Upper lobe of left lung (tissue), 6 donors: Measurements from ENCODE around the gene ZNF669. TPM values are rescaled to one million over a fixed set of nuclear protein-coding genes. Genes with fewer than 3 reads are reported as not detected.

Experiments used
- ATAC-seq, 2 donors: fragments of 200-7000 bp; cut with Tn5 transposase; one replicate each; pipeline ENCODE4 v1.9.1; 2022; ENCODE audit warnings: mild to moderate bottlenecking in 2 of 2, moderate library complexity in 2 of 2; ENCODE audit not compliant: low FRiP score in 2 of 2
- DNase-seq, 2 donors: peaks; one replicate each; pipeline ENCODE4 v3.0.0-alpha.2; 2019 to 2020
- H3K27ac ChIP-seq, 4 donors: fragments of 200-600 bp; sonication (generic); one replicate each; pipeline ENCODE4 v1.5.1; 2016 to 2019
- H3K27me3 ChIP-seq, 4 donors: fragments of 200-600 bp; sonication (generic); one replicate each; pipeline ENCODE4 v1.5.1; 2017 to 2019
- H3K36me3 ChIP-seq, 4 donors: fragments of 200-600 bp; sonication (generic); one replicate each; pipeline ENCODE4 v1.5.1; 2016 to 2019
- H3K4me1 ChIP-seq, 4 donors: fragments of 200-600 bp; sonication (generic); one replicate each; pipeline ENCODE4 v1.5.1; 2018 to 2019
- H3K4me3 ChIP-seq, 4 donors: fragments of 200-600 bp; sonication (generic); one replicate each; pipeline ENCODE4 v1.5.1; 2017 to 2019; ENCODE audit warnings: mild to moderate bottlenecking in 2 of 4, moderate library complexity in 1 of 4
- H3K9me3 ChIP-seq, 4 donors: fragments of 200-600 bp; sonication (generic); one replicate each; pipeline ENCODE4 v1.5.1; 2018 to 2019
- EP300 ChIP-seq, 4 donors: sonication (generic); formaldehyde crosslinking; IDR thresholded peaks; one replicate each; pipeline ENCODE4 v1.5.1; 2017; ENCODE audit warnings: antibody characterized with exemption in 4 of 4, control low read depth in 2 of 4
- POLR2A ChIP-seq, 4 donors: fragments of 450-650 bp; IDR thresholded peaks; one replicate each; pipeline ENCODE4 v1.5.1; 2016 to 2017; ENCODE audit warnings: antibody characterized with exemption in 4 of 4, mild to moderate bottlenecking in 2 of 4
- POLR2AphosphoS5 ChIP-seq, 2 donors: sonication (generic); formaldehyde crosslinking; IDR thresholded peaks; one replicate each; pipeline ENCODE4 v1.5.1; 2017; ENCODE audit warnings: antibody characterized with exemption in 2 of 2
- WGBS, 2 donors: methylation state at CpG; one replicate each; pipeline ENCODE4 v1.1.5; 2017 to 2018; 5-methylcytosine and 5-hydroxymethylcytosine counted together
- total RNA-seq, 6 donors: library from RNA; depleted of rRNA in 4 of 6; stranded (reverse); fragments of >200 nt in 4 of 6; gene quantifications; one replicate each; pipeline versions ENCODE4 v1.1.0 to v1.2.1, GENCODE V29; 2016 to 2021
- TF ChIP-seq, protein P1 (sequence below), 6 experiments: fragments of 450-650 bp in 4 of 6; fragments of 200-600 bp in 2 of 6; sonication (generic) in 2 of 6; IDR thresholded peaks; one replicate each; pipeline ENCODE4 v1.5.1; 2016 to 2019; ENCODE audit warnings: antibody characterized with exemption in 6 of 6
- donor health status: DM: no; HTN: no; CAD: no; lungs with moderate emphysema.
- donor health status: DM: no; HTN: yes; CAD: no; lungs with severe emphysema.

Gene ZNF669
- total RNA-seq, 6 donors from 2014 or later, result 2.3 to 11.5 (median 6.9) TPM

DNA sequence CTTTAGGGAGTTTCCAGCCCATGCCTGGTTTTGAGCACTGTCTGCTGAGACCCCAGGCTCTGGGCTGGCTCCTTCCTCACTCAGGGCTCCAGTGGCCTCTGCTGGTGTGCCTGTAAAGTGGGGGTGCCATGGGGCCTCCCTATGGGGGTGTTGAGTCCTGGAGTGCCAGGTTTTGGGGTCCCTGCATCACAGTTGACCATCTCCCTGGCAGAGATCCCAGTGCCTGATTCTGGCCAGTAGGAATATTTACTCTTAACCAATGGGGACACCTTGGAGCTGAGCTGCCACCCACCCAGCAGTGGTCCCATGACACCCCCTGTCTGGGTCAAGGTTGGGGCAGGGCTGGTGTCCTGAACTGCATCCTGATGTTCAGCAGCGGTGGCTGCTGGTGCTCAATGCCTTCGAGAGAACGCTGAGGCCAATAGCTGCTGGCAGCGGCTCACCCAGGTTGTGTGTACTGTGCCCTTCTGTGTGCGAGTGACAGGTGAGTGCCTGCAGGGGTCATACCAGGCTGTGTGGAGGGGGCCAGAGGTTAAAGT is 9.6 kb upstream of the ZNF669 start:
- H3K4me3 ChIP-seq, result no peak overlapping the region
- H3K4me1 ChIP-seq, result peaks cover 8 to 27% (median 16%) of the 10 kb centered on the region in 4 donors
- no peaks in the 10 kb centered on the region for H3K9me3 ChIP-seq
- no peaks in the 10 kb centered on the region for H3K36me3 ChIP-seq
- 95 to 100% methylated on average over 1 to 5 of the region's 5 CpGs for WGBS, 2 donors
- TF ChIP-seq, protein P1, sequence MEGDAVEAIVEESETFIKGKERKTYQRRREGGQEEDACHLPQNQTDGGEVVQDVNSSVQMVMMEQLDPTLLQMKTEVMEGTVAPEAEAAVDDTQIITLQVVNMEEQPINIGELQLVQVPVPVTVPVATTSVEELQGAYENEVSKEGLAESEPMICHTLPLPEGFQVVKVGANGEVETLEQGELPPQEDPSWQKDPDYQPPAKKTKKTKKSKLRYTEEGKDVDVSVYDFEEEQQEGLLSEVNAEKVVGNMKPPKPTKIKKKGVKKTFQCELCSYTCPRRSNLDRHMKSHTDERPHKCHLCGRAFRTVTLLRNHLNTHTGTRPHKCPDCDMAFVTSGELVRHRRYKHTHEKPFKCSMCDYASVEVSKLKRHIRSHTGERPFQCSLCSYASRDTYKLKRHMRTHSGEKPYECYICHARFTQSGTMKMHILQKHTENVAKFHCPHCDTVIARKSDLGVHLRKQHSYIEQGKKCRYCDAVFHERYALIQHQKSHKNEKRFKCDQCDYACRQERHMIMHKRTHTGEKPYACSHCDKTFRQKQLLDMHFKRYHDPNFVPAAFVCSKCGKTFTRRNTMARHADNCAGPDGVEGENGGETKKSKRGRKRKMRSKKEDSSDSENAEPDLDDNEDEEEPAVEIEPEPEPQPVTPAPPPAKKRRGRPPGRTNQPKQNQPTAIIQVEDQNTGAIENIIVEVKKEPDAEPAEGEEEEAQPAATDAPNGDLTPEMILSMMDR (IDR thresholded peaks at IDR 0.05), result no peak
- no peak for TF ChIP-seq EP300 (IDR thresholded peaks at IDR 0.05)
- TF ChIP-seq POLR2AphosphoS5 (IDR thresholded peaks at IDR 0.05), result no peak
- no peak for TF ChIP-seq POLR2A (IDR thresholded peaks at IDR 0.05)
- ATAC-seq, result peak in 1 of 2 donors; percentile 7
- no peaks in the 10 kb centered on the region for H3K27me3 ChIP-seq
- no peak for DNase-seq
- no peak overlapping the region for H3K27ac ChIP-seq

DNA sequence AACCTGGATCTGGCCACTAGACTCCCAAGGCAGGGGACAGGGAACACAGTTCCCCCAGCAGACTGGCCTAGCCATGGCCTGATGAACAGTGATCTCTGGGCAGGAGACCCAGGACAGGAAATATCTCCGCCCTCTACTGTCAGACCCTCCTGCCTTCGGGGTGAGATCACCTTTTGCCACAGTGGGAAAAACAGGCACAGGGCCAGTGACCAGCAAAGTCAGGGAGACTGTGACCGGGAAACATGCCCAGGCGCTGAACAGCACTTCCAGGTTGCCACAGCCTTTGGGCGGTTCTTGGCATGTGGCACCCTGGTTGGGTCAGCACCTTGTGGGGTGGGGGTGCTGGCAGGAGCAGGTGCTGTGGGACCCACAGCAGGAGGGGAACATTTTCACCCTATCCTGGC is 8.9 kb upstream of the ZNF669 start:
- WGBS, 2 donors, result 78 to 88% methylated on average over 3 to 4 of the region's 5 CpGs
- H3K4me3 ChIP-seq, result no peak overlapping the region
- ATAC-seq (peak in 1 of 2 donors; percentile 47), DNase-seq (peak in 1 of 2 donors; percentile 50)
- H3K27ac ChIP-seq, result peak overlapping the region in 1 of 4 donors; percentile 70
- H3K4me1 ChIP-seq, result peaks cover 8 to 27% (median 16%) of the 10 kb centered on the region in 4 donors
- TF ChIP-seq POLR2AphosphoS5 (IDR thresholded peaks at IDR 0.05) (no peak), POLR2A (IDR thresholded peaks at IDR 0.05) (no peak), EP300 (IDR thresholded peaks at IDR 0.05) (no peak)
- TF ChIP-seq, protein P1 (IDR thresholded peaks at IDR 0.05), result no peak
- H3K27me3 ChIP-seq, result no peaks in the 10 kb centered on the region
- no peaks in the 10 kb centered on the region for H3K36me3 ChIP-seq
- no peaks in the 10 kb centered on the region for H3K9me3 ChIP-seq

DNA sequence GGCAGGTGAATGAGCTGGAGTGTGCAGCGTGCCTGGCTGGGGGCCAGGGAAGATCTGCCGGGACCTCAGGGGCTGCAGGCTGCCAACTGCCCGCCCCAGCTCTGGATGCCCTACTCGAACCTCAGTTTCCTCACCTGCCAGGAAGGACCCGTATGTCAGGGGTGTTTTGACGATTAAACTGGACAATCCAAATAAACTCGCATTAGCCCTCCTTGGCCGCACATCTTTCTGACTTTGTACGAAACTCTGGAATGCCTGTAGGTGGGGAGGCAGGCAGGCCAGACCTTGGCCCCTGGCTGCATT is 8.3 kb upstream of the ZNF669 start:
- H3K36me3 ChIP-seq, result no peaks in the 10 kb centered on the region
- ATAC-seq (peak in 1 of 2 donors; percentile 6), DNase-seq (no peak)
- peak overlapping the region; percentile 70 to 86 (median 82) for H3K27ac ChIP-seq
- 47 to 52% methylated on average over 8 to 9 of the region's 9 CpGs for WGBS, 2 donors
- no peaks in the 10 kb centered on the region for H3K9me3 ChIP-seq
- TF ChIP-seq POLR2AphosphoS5 (IDR thresholded peaks at IDR 0.05), result no peak
- TF ChIP-seq EP300 (IDR thresholded peaks at IDR 0.05), result no peak
- TF ChIP-seq POLR2A (IDR thresholded peaks at IDR 0.05), result no peak
- TF ChIP-seq, protein P1 (IDR thresholded peaks at IDR 0.05), result no peak
- H3K4me3 ChIP-seq, result peak overlapping the region; percentile 33 to 91 (median 78)
- H3K27me3 ChIP-seq, result no peaks in the 10 kb centered on the region
- H3K4me1 ChIP-seq, result peaks cover 8 to 27% (median 16%) of the 10 kb centered on the region in 4 donors

DNA sequence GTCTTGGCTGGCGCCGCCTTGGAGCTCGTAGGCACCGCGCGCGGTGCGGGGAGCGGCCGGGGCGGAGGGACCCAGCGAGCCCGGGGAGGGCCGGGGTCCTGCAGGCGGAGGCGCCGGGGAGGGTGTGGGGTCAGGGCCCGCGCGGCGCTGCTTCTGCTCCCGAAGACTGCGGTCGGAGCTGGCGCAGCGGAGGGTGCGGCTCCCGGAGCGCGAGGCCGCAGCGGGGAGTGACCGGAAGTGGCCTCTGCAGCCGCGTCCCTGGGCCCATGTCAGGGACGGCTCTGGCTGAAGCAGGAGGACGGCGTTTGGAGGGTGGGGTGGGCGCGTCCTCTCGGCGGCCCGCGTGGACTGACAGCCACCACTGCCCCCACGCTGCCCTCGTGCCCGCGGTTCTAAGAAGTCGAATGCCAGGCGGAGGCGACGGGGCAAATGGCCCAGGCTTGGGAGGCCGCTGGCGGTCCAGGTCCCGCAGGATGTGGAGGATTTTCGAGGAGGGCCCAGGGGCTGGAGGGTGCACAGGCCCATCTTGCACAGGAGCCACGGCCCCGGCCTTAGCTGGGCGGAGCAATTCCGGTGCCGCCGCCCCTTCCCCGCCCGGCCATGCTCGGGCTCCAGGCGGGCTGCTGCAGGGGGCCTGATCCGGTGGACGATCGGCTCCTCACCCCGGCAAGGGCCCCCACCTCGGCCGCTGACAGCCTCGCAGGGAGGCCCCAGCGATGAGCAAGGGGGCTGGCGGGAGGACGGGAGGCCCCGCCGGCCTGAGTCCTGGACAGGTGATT is 7.7 kb upstream of the ZNF669 start:
- ATAC-seq, result peak; percentile 90 to 96
- H3K4me3 ChIP-seq, result peak overlapping the region; percentile 33 to 91 (median 78)
- WGBS, 2 donors, result 5 to 40% methylated on average over 4 to 43 of the region's 78 CpGs
- peak; percentile 81 to 93 for DNase-seq
- TF ChIP-seq POLR2AphosphoS5 (IDR thresholded peaks at IDR 0.05) (peak; percentile 21 to 72), POLR2A (IDR thresholded peaks at IDR 0.05) (peak in 2 of 4 donors; percentile 52 to 76), EP300 (IDR thresholded peaks at IDR 0.05) (no peak)
- peaks cover 8 to 27% (median 16%) of the 10 kb centered on the region in 4 donors for H3K4me1 ChIP-seq
- no peaks in the 10 kb centered on the region for H3K9me3 ChIP-seq
- H3K27me3 ChIP-seq, result no peaks in the 10 kb centered on the region
- H3K36me3 ChIP-seq, result no peaks in the 10 kb centered on the region
- H3K27ac ChIP-seq, result peak overlapping the region; percentile 70 to 86 (median 82)

DNA sequence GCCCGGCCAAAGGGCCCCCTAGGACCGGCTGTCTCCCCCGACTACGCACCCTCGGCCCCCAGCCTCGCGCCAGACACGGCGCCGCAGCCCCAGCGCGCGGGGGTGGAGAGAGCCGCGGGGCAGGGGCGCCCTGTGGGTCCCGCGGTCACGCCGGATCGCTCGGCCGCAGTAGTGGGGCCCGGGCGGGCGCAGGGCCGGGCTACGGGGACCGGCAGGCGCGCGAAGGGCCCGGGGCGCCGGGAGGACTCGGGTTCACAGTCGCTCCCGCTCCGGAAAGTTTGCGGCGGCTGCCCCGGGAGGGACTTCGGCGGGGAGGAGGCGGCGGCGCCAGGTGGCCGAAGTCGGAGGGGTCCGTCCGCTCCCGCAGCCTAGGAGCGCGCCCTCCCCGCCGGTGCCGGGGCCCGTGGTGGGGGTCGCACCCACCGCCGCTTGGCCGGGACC is 7.1 kb upstream of the ZNF669 start:
- DNase-seq (peak in 1 of 2 donors; percentile 90), ATAC-seq (peak in 1 of 2 donors; percentile 64)
- H3K36me3 ChIP-seq, result no peaks in the 10 kb centered on the region
- H3K27ac ChIP-seq, result peak overlapping the region; percentile 70 to 86 (median 82)
- H3K4me1 ChIP-seq, result peaks cover 8 to 27% (median 16%) of the 10 kb centered on the region in 4 donors
- WGBS, 2 donors, result 0% methylated on average over 1 of the region's 62 CpGs; no CpG with 5 or more reads in 1 of the 2 donors
- no peaks in the 10 kb centered on the region for H3K9me3 ChIP-seq
- no peaks in the 10 kb centered on the region for H3K27me3 ChIP-seq
- peak overlapping the region; percentile 33 to 91 (median 78) for H3K4me3 ChIP-seq
- TF ChIP-seq POLR2A (IDR thresholded peaks at IDR 0.05) (no peak), EP300 (IDR thresholded peaks at IDR 0.05) (no peak), POLR2AphosphoS5 (IDR thresholded peaks at IDR 0.05) (no peak)
- TF ChIP-seq, protein P1 (IDR thresholded peaks at IDR 0.05), result no peak
